Prostate gland (tissue), 2 donors: ENCODE data around the gene ZNF514.
"Not testable (repeated sequence)": the region's sequence is repeated elsewhere in the genome, so short reads cannot be mapped to it uniquely, and the experiment has no call there.

ENCODE experiments used
- POLR2A ChIP-seq: fragments of 450-650 bp; IDR thresholded peaks from one replicate; pipeline ENCODE4 v1.6.1; 2016; ENCODE audit warnings: antibody characterized with exemption, mild to moderate bottlenecking
- TF ChIP-seq, protein P1 (sequence below), 4 experiments: fragments of 200-600 bp in 2 of 4; fragments of 450-650 bp in 2 of 4; sonication (generic) in 2 of 4; IDR thresholded peaks; 1 replicate in 3 of 4; 2 replicates in 1 of 4; pipeline ENCODE4 v1.5.1; 2016 to 2019; ENCODE audit warnings: antibody characterized with exemption in 4 of 4, mild to moderate bottlenecking in 2 of 4, moderate library complexity in 2 of 4

DNA sequence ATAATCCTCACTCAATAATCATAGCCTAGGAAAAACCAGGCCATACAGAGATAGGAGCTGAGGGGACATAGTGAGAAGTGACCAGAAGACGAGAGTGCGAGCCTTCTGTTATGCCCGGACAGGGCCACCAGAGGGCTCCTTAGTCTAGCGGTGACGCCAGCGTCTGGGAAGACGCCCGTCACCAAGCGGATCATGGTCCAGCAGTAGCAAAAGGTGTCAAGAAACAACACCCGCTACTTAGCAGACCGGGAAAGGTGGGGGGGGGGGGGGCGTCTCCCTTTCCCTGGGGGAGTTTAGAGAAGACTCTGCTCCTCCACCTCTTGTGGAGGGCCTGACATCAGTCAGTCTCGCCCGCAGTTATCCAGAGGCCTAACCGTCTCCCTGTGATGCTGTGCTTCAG, 33.3 kb upstream of the ZNF514 start:
- TF ChIP-seq, protein P1, sequence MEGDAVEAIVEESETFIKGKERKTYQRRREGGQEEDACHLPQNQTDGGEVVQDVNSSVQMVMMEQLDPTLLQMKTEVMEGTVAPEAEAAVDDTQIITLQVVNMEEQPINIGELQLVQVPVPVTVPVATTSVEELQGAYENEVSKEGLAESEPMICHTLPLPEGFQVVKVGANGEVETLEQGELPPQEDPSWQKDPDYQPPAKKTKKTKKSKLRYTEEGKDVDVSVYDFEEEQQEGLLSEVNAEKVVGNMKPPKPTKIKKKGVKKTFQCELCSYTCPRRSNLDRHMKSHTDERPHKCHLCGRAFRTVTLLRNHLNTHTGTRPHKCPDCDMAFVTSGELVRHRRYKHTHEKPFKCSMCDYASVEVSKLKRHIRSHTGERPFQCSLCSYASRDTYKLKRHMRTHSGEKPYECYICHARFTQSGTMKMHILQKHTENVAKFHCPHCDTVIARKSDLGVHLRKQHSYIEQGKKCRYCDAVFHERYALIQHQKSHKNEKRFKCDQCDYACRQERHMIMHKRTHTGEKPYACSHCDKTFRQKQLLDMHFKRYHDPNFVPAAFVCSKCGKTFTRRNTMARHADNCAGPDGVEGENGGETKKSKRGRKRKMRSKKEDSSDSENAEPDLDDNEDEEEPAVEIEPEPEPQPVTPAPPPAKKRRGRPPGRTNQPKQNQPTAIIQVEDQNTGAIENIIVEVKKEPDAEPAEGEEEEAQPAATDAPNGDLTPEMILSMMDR (IDR thresholded peaks at IDR 0.05): peak in 2 of 4 experiments; percentile 57 to 71
- TF ChIP-seq POLR2A: not testable (repeated sequence)
